GM23248 (cell line): Measurements from ENCODE around the gene SURF4.
"Not testable (repeated sequence)": the region's sequence is repeated elsewhere in the genome, so short reads cannot be mapped to it uniquely, and the experiment has no call there.

Source experiments
- EZH2 ChIP-seq: fragments of 200-600 bp; sonication (generic); IDR thresholded peaks from 2 replicates; pipeline ENCODE4 v1.6.1; 2018; ENCODE audit warnings: antibody characterized with exemption, mild to moderate bottlenecking; ENCODE audit not compliant: insufficient read depth, poor library complexity, severe bottlenecking
- EZH2phosphoT487 ChIP-seq: fragments of 200-600 bp; sonication (generic); IDR thresholded peaks from 2 replicates; pipeline ENCODE4 v1.6.1; 2018; ENCODE audit warnings: antibody characterized with exemption, moderate library complexity, mild to moderate bottlenecking, low read depth; ENCODE audit not compliant: insufficient read depth

GRCh38 chr9:133392308-133392707 is 16.4 kb upstream of the SURF4 start:
- not testable (repeated sequence) for TF ChIP-seq EZH2, EZH2phosphoT487
